NK-92 treated with Interleukin-12 subunit alpha and Interleukin-12 subunit beta, amount 100 ng/mL, for 24 hours (cell line): ENCODE measurements around the gene CCN5.
"Not testable (repeated sequence)": the region's sequence is repeated elsewhere in the genome, so short reads cannot be mapped to it uniquely, and the experiment has no call there.

ENCODE experiments used
- DNase-seq: peaks from one replicate; lab custom pipeline; 2025; lab: John Stamatoyannopoulos, UW

The CCN5 gene

GRCh38 chr20:44714701-44715498 lies at the start of gene CCN5:
CCN5 (plus strand) TSS chr20:44715369; CDS start chr20:44715391, 22 bp downstream.
- DNase-seq = no peak

GRCh38 chr20:44666066-44666465 lies 49.1 kb upstream of the CCN5 start:
- DNase-seq = no peak

DNA sequence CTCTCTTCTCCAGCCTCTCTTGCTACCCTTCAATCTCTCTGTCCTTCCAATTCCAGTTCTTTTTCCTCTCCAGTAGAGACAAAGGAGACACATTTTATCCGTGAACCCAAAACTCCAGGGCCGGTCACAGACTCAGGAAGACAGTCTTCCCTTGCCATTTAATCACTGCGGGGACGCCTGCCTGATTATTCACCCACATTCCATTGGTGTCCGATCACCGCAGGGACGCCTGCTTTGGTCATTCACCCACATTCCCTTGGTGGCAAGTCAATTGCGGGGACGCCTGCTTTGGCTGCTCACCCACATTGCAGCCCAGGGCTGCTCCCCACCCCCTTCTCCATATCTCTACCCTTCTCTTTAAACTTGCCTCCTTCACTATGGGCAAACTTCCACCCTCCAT lies 44.3 kb upstream of the CCN5 start:
- not testable (repeated sequence) for DNase-seq

DNA sequence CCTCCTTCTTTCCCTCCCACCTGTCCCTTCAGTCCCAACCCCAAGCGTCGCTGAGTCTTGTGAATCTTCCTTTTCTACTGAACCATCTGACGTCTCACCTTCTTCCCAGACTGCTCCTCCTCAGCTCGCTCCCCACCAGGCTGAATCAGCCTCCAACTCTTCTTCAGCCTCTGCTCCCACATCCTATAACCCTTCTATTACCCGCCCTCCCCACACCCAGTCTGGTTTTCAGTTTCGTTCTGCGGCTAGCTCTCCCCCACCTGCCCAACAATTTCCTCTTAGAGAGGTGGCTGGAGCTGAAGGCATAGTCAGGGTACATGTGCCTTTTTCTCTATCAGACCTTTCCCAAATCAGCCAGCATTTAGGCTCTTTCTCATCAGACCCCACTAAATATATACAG lies 43.6 kb upstream of the CCN5 start:
- peak; percentile 51 for DNase-seq

DNA sequence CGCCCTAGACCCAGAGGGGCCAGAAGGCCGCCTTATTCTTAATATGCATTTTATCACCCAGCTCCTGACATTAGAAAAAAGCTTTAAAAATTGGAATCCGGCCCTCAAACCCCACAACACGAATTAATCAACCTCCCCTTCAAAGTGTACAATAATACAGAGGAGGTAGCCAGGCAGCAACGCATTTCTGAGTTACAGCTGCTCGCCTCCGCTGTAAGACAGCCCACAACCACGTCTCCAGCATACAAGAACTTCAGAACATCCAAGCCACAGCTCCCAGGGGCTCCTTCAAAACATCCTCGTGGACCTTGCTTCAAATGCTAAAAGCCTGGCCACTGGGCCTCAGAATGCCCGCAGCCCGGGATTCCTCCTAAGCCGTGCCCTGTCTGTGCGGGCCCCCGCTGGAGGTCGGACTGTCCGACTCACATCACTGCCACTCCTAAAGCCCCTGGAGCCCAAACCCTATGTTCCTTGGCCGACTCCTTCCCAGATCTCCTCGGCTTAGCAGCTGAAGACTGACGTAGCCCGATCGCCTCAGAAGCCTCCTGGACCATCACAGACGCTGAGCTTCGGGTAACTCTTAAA lies 42.8 kb upstream of the CCN5 start:
- DNase-seq = not testable (repeated sequence)

- DNase-seq = no peak
Observed at GRCh38 chr20:44678242-44678641, 36.9 kb upstream of the CCN5 start.

DNA sequence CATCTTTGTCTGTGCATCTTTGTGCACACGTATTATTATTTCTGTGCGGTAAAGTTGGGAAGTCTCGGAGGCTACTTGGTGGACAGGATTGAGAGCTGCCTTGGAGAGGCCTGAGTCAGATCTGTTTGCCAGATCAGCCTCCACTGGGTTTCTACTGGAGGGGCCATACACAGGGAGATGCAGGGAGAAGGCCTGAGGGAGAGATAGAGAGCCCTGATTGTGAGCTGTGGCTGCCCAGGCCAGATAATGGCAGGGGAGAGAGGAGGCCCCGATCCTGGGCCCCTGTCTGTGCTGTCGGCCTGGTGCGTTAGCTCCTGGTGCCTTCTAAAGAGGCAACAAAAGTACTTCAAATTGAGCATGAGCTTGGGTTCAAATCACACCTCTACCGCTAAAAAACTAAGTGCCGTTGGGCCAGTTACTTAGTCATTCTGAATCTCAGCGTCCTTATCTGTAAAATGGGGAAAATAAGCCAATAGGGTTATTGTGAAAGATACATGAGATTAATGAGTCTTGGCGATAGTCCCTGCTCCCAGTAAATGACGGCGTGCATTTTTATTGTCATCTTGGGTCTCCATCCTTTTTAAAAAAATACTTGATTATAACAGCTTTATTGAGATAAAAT lies 36.1 kb upstream of the CCN5 start:
- DNase-seq = no peak

DNA sequence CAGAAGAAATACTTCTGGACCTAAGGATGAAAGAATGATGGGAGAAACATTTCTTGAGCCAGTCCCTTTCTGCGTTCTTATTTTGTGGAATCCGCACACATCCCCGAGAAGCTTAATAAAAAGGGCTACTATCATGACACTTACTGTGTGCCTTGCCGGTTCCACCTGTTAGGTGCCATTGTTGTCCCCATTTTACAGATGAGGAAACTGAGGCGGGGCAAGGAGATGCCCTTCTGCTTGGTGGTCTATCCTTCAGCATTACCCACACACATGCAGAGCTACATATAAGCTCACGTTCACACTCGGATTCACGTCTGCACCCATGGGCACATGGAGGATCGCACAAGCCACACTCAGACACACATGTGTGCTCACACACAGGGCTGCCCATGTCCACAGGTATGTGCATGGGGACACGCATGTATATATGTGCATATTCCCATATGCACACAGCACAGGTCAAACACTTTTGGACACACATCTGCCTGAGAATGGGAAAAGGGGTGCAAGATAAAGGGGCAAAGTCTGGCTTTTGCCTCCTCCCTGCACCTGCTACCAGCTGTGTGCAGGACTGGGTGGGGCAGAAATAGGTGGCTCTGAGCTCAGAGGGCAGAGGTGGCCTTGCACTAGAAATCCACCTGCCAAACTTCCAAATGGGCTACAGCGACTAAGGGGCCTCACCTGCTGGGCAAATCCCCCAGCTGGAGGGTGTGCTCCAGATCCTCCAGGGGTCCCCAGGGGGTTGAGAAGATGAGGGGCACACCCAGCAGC lies 33.2 kb upstream of the CCN5 start:
- DNase-seq = no peak

- peak; percentile 46 for DNase-seq
Observed at GRCh38 chr20:44683263-44684046, 31.7 kb upstream of the CCN5 start.

- no peak for DNase-seq
Observed at GRCh38 chr20:44684047-44684967, 30.9 kb upstream of the CCN5 start.

DNA sequence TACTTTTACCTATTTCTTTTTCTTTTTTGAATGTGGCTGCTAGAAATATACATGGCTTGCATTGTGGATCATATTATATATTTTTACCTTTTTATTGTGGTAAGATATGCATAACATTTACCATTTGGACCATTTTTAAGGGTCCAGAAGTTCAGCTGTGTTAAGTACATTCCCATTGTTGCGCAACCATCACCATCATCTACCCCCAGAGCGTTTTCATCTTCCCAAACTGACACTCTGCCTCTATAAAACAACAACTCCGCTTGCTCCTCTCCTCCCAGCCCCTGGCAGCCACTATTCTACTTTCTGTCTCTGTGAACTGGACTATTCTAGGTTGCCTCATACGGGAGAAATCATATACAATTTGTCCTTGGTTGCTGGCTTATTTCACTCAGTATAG lies 28.2 kb upstream of the CCN5 start:
- no peak for DNase-seq

GRCh38 chr20:44688053-44688625 lies 27.0 kb upstream of the CCN5 start:
- DNase-seq = no peak

DNA sequence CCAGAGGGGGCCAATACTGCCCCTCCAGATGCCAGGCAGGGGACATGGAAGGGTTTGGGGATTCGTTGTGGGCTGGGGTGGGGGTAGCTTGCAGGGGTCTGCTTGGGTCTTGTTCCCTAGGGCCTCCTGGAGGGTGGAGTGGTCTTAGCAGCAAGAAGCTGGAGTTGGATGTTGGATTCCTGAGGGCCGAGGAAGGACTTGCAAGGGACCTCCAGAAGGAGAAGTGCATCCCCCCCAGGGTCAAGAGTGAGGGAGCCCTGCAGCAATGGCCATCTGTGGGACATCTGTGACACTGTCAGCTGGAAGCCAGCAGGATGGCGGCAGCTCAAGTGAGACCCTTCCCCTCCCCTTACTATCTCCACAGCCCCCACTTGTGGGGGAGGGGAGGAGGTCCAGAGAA lies 25.4 kb upstream of the CCN5 start:
- DNase-seq = no peak

DNA sequence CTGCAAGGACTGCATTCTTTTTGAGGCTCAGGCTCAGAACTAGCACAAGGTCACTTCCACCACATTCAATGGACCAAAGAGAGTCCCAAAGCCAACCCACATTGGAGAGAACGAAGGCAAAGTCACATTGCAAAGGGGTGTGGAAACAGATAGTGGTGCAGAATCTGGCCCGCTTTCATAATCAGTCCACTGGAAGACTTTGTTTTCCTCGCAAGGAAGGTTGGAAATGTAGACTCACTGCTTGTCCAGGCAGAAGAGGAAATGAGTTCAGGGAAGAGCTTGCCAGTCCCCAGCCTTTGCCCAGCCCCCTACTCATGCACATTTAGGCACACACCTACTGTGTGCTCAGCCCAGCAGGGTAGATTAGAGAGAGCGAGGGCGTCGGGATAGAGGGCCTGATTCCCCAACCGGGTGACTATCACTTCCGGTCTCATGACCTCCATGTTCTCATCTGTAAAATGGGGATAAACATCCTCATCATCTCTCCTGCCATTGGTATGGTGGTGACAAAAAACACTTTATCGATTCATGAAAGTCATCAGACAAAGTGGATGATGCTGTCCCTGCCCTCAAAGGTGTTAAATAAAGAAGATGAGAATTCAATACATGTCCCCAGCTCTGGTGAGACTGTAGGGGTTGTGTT lies 24.3 kb upstream of the CCN5 start:
- no peak for DNase-seq

DNA sequence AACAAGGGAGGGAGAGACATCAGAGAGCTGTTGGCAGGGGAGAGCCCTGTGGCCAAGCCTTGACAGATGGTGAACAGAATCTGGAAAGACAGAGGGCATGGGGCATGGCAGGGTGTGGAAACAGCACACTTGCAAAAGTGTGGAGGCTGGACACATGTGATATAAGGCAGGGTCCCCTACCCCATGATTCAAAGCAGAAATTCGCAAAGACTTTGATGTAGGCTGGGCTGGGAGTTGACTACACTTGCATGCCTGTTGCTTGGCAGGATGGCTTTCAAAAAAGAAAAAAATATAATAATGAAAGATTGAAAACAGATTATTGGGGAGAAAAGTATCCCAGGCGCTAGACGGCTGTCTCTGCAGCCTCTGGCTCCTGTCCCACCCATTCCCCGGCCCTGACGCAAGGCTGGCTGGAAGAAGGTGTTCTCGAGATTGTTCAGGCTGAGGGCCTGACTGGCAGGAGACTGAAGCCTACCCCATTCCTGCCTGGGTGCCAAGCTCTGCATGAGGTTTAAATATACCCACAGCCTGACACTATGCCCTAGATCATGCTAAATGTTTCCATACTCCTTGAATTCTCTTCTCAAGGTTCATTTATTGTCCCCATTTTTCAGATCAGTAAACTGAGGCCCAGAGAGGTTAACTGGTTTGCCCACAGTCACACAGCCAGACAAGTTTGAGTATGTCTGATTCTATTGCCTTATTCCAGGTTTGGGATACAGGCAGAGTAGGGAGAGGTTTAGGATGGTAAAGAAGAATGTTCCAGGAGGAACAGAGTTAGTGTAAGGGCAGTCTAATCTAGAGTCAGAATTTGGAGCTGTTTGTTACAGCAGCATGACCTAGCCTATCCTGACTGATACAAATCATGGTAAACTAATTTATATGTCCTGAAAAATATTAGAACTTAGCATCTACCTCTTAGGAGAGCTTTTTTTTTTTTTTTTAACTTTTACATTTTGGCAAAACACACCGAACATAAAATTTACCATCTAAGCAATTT lies 23.4 kb upstream of the CCN5 start:
- DNase-seq = no peak

DNA sequence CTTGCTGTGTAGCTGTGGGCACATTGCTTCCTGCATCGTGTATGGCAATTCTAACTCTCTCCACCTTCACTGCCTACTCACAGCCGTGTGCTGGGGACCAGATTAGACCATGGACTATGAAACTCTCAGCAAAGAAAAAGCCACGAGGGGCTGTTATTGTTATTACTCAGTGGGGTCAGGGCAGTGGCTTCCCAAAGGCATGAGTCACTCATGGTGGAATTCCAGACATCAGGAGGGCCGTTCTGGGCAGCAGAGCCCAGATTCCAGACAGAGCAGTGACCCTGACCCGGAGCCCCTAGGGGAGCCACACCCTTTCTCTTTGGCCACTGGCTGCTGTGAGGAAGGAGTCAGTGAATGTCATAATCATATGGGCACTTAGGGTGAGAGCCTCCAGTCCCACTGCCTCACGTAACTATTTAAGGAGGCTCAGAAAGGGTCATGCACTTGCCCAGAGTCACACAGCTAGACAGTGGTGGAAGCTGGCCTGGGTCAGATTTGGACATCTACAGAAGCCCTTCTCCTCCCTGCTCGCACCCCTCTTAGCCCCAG lies 22.2 kb upstream of the CCN5 start:
- DNase-seq = no peak

GRCh38 chr20:44693627-44694026 lies 21.5 kb upstream of the CCN5 start:
- DNase-seq = no peak

GRCh38 chr20:44694159-44694558 lies 21.0 kb upstream of the CCN5 start:
- no peak for DNase-seq
